CD4-positive, alpha-beta memory T cell (primary cell): ENCODE data around the gene LAPTM4A. TPM values are rescaled to one million over a fixed set of nuclear protein-coding genes. Genes with fewer than 3 reads are reported as not detected.

ENCODE experiments used
- CTCF ChIA-PET: fragments of 350-600 bp; sonication (Branson Sonifier 250); formaldehyde crosslinking; loops from one replicate; lab custom pipeline; 2021; ENCODE audit warnings: inconsistent platforms; ENCODE audit not compliant: partially characterized antibody; lab: Charles Lee
- POLR2A ChIA-PET: fragments of 350-600 bp; sonication (Branson Sonifier 250); formaldehyde crosslinking; loops from one replicate; lab custom pipeline; 2021; ENCODE audit not compliant: partially characterized antibody; lab: Charles Lee
- DNase-seq, 5 donors: peaks; one replicate each; pipeline versions ENCODE4 v3.0.0 to v3.0.0-alpha.2; 2020 to 2022; ENCODE audit warnings: mixed read lengths in 1 of 5
- H3K27ac ChIP-seq: one replicate; pipeline ENCODE4 v1.7.0; 2013; ENCODE audit warnings: low read depth, low read length
- H3K27me3 ChIP-seq: 2 replicates; pipeline ENCODE4 v1.7.0; 2013; ENCODE audit warnings: mild to moderate bottlenecking, low read length, moderate library complexity; ENCODE audit not compliant: insufficient read depth
- H3K36me3 ChIP-seq: 2 replicates; pipeline ENCODE4 v1.7.0; 2013; ENCODE audit warnings: mild to moderate bottlenecking, low read length, moderate library complexity; ENCODE audit not compliant: insufficient read depth
- H3K4me1 ChIP-seq: 2 replicates; pipeline ENCODE4 v1.7.0; 2013; ENCODE audit warnings: mild to moderate bottlenecking, low read length, moderate library complexity; ENCODE audit not compliant: insufficient read depth
- H3K4me3 ChIP-seq, 2 donors: one replicate each; pipeline ENCODE4 v1.7.0; 2013; ENCODE audit warnings: low read length in 2 of 2, mild to moderate bottlenecking in 1 of 2
- H3K9me3 ChIP-seq, 2 donors: one replicate each; pipeline ENCODE4 v1.7.0; 2013; ENCODE audit warnings: low read length in 2 of 2, control low read depth in 1 of 2; ENCODE audit not compliant: control insufficient read depth in 1 of 2
- H3K27ac Mint-ChIP-seq, 7 donors: one replicate each; pipeline ENCODE4 v1.8.0; 2020 to 2021; ENCODE audit warnings: mixed read lengths in 7 of 7, mild to moderate bottlenecking in 6 of 7, inconsistent platforms in 3 of 7, moderate library complexity in 3 of 7
- H3K27me3 Mint-ChIP-seq, 2 donors: one replicate each; pipeline ENCODE4 v1.8.0; 2020 to 2021; ENCODE audit warnings: mixed read lengths in 2 of 2
- H3K36me3 Mint-ChIP-seq, 2 donors: one replicate each; pipeline ENCODE4 v1.8.0; 2020 to 2021; ENCODE audit warnings: mixed read lengths in 2 of 2, inconsistent platforms in 1 of 2, mild to moderate bottlenecking in 1 of 2
- H3K4me1 Mint-ChIP-seq, 4 donors: one replicate each; pipeline ENCODE4 v1.8.0; 2020 to 2021; ENCODE audit warnings: mixed read lengths in 4 of 4, mild to moderate bottlenecking in 1 of 4
- H3K4me3 Mint-ChIP-seq, 8 donors: one replicate each; pipeline ENCODE4 v1.8.0; 2020 to 2021; ENCODE audit warnings: mixed read lengths in 8 of 8, mild to moderate bottlenecking in 7 of 8, moderate library complexity in 6 of 8, inconsistent platforms in 3 of 8
- H3K9me3 Mint-ChIP-seq, 8 donors: one replicate each; pipeline ENCODE4 v1.8.0; 2020 to 2021; ENCODE audit warnings: mixed read lengths in 8 of 8, mild to moderate bottlenecking in 5 of 8, inconsistent platforms in 3 of 8, moderate library complexity in 1 of 8
- intact Hi-C: fragments of 100-400 bp; cut with micrococcal nuclease; formaldehyde crosslinking; loops from one replicate; pipeline ENCODE4 v1.15.1; 2023
- polyA plus RNA-seq, 2 donors: library from polyadenylated mRNA; unstranded; fragments of 300-500 nt; fragmentation: Illumina TruSeq; gene quantifications; one replicate each; pipeline ENCODE4 v1.2.3, GENCODE V29; 2021
- total RNA-seq, 2 experiments: library from RNA; stranded (reverse); gene quantifications; one replicate each; pipeline ENCODE4 v1.2.3, GENCODE V29; 2021

LAPTM4A gene
- total and polyA plus RNA-seq, 4 experiments from 2014 or later: 47.4 to 150 (median 75.9) TPM

DNA sequence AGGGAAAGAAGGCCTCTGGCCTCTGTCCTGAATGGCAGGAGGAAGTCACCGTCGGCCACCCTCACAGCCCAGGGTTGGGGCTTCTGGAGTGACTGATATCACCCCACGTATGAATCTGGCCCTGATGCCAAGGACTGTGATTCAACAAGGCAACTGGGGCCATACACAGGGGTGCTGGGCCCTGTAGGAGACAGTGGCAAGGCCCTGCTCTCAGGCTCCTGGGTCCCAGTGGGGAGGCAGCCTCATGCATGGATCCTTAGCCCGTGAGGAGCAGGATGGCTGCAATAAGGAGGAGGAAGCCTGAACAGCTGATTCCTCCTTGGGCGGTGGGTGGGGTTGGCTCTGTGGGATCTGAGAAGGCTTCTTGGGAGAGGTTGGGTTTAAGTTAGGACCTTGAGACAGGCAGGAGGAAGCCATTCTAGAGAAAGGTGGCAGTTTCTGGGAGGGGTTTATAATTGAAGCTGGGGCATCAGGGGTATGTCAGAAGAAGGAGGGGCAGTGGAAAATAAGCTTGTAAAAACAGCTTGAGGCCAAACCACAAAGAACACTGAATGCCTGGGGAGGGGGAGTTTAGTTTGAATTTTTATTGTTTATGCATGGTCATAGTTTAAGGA, 42.8 kb upstream of the LAPTM4A start:
- H3K36me3 ChIP-seq: no peaks in the 10 kb centered on the region
- POLR2A ChIA-PET: no interaction called here

DNA sequence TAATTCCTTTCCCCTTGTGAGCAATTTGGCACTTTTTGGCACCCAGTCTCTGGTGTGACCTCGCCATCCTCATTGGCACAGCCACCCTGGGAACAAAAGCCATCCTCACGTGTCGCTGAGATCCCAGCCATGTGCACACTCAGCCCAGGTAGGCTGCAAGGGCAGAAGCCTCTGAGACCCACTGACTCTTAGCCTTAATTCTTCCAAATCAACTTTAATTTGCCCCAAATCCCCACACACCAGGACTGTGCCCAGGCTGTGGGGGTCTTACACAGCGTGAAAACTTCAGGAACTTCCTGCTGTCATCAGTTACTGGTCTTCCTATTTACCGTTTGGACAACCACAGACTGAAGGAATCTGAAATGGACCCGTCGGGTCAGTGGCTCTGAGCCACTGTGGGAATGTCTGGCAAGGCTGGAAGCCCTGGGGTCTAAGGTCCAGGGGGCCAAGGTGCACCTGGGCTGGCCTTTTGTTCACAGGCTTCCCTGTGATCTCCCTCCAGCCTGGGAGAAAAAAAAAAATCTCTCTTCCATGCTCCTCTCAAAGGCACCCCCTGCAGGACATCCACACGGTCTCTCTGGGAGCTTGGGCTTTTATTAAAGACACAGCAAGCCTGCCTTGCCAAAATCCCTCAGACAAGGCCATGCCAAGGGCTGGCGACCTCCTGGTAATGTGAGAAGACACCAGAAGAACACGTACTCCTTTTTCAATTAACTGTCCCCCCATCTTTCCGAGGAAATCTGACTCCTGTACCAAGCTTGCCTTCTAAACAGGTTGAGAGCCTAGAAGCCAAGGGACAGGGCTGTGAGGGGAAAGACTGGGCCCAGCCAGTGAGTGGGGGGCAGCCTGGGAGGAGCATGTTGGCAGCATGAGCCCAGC, 42.1 kb upstream of the LAPTM4A start:
- ChIA-PET POLR2A (no interaction called here), CTCF (interaction anchor here (1.0 to 3.4 kb wide), 3 partner anchors 78 to 138 kb away, joined by 3 to 26 read pairs (median 5); no protein-coding TSS in a partner anchor)
- H3K9me3 Mint-ChIP-seq: no peaks in the 10 kb centered on the region
- no peak overlapping the region for H3K4me3 ChIP-seq
- peaks cover 0 to 4% (median 0%) of the 10 kb centered on the region in 4 donors for H3K4me1 Mint-ChIP-seq
- no peak for DNase-seq
- no peaks in the 10 kb centered on the region for H3K27me3 ChIP-seq
- H3K4me3 Mint-ChIP-seq: no peak overlapping the region
- no peaks in the 10 kb centered on the region for H3K4me1 ChIP-seq
- H3K9me3 ChIP-seq: no peaks in the 10 kb centered on the region
- intact Hi-C loops: no loop called here
- no peak overlapping the region for H3K27ac ChIP-seq
- no peak overlapping the region for H3K27ac Mint-ChIP-seq
- no peaks in the 10 kb centered on the region for H3K36me3 Mint-ChIP-seq
- no peaks in the 10 kb centered on the region for H3K36me3 ChIP-seq
- peaks cover 14 to 15% of the 10 kb centered on the region in 2 donors for H3K27me3 Mint-ChIP-seq

More for the DNA sequence above, 42.8 kb upstream of the LAPTM4A start:
- no peaks in the 10 kb centered on the region for H3K9me3 ChIP-seq
- H3K9me3 Mint-ChIP-seq: no peaks in the 10 kb centered on the region
- H3K4me1 ChIP-seq: no peaks in the 10 kb centered on the region
- CTCF ChIA-PET: interaction anchor here (1.0 to 3.4 kb wide), 5 partner anchors 16 to 139 kb away, joined by 3 to 26 read pairs (median 4); no protein-coding TSS in a partner anchor
- no peak overlapping the region for H3K4me3 ChIP-seq
- peaks cover 14% of the 10 kb centered on the region in 2 donors for H3K27me3 Mint-ChIP-seq
- peaks cover 0 to 4% (median 0%) of the 10 kb centered on the region in 4 donors for H3K4me1 Mint-ChIP-seq
- no peak overlapping the region for H3K4me3 Mint-ChIP-seq
- DNase-seq: no peak
- H3K36me3 Mint-ChIP-seq: no peaks in the 10 kb centered on the region
- H3K27ac Mint-ChIP-seq: no peak overlapping the region
- H3K27ac ChIP-seq: no peak overlapping the region
- no peaks in the 10 kb centered on the region for H3K27me3 ChIP-seq
- intact Hi-C loops: no loop called here

DNA sequence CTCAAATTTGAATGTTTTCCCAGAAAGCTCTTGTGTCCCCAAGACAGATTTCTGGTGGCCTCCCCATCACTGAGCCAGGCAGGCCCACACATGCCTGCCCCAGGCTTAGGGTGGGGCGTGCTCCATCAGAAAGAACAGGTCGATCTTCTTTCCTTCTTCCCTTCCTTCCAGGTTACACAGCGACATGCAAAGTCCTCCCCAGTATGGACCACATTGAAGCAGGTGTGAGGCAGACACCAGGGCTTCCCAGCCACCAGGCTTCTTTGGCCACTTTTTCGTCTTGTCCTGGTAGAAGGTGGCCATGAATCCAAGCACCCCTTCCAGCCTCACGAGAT, 41.4 kb upstream of the LAPTM4A start:
- POLR2A ChIA-PET: no interaction called here
- Mint-ChIP-seq H3K27ac (no peak overlapping the region), H3K4me3 (no peak overlapping the region), H3K4me1 (no peaks in the 10 kb centered on the region), H3K36me3 (no peaks in the 10 kb centered on the region), H3K9me3 (no peaks in the 10 kb centered on the region), H3K27me3 (peaks cover 8 to 15% of the 10 kb centered on the region in 2 donors)
- CTCF ChIA-PET: interaction anchor here (1.0 kb wide), 1 partner anchor 137 kb away, joined by 3 read pairs; no protein-coding TSS in a partner anchor
- H3K36me3 ChIP-seq: no peaks in the 10 kb centered on the region
- H3K9me3 ChIP-seq: no peaks in the 10 kb centered on the region
- intact Hi-C loops: no loop called here
- H3K27me3 ChIP-seq: no peaks in the 10 kb centered on the region
- H3K4me3 ChIP-seq: no peak overlapping the region
- no peak overlapping the region for H3K27ac ChIP-seq
- DNase-seq: no peak
- H3K4me1 ChIP-seq: no peaks in the 10 kb centered on the region

DNA sequence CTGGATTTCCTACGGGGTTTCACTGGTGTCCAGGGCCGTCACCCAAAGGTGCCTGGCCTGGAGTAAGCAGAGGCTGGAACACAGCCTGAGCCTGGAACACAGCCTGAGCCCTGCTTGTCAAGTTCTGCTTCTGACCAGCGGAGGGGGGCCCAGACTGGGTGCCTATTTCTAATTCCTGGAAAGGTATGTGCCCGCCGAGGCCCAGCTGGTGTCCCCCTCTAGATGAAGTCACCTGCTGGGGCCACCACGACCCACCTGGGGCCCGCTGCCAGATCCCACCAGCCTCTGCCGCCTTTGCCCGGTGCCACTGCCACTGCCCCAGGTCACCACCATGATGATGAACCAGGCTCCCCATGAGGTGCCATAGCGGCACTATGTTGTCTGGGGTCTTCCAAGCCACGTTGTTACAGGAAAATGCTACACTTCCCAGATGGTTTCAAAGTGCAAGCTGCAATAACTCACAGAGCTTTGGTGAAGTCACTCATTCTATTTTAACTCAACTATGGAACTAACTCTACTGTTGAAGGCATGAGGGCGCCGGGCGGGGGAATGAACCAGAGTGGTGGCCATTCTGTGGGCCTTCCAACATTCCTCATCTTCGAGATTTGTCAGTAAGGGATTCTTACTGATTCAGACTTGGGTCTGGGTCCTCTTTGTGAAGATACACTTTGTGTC, 40.9 kb upstream of the LAPTM4A start:
- Mint-ChIP-seq H3K27ac (no peak overlapping the region), H3K4me1 (no peaks in the 10 kb centered on the region), H3K4me3 (no peak overlapping the region), H3K36me3 (no peaks in the 10 kb centered on the region), H3K27me3 (peaks cover 7 to 15% of the 10 kb centered on the region in 2 donors), H3K9me3 (no peaks in the 10 kb centered on the region)
- intact Hi-C loops: no loop called here
- CTCF ChIA-PET: interaction anchor here (1.0 kb wide), 1 partner anchor 137 kb away, joined by 3 read pairs; no protein-coding TSS in a partner anchor
- no peaks in the 10 kb centered on the region for H3K9me3 ChIP-seq
- DNase-seq: no peak
- H3K27ac ChIP-seq: no peak overlapping the region
- no peaks in the 10 kb centered on the region for H3K36me3 ChIP-seq
- no peak overlapping the region for H3K4me3 ChIP-seq
- H3K27me3 ChIP-seq: no peaks in the 10 kb centered on the region
- POLR2A ChIA-PET: no interaction called here
- no peaks in the 10 kb centered on the region for H3K4me1 ChIP-seq

DNA sequence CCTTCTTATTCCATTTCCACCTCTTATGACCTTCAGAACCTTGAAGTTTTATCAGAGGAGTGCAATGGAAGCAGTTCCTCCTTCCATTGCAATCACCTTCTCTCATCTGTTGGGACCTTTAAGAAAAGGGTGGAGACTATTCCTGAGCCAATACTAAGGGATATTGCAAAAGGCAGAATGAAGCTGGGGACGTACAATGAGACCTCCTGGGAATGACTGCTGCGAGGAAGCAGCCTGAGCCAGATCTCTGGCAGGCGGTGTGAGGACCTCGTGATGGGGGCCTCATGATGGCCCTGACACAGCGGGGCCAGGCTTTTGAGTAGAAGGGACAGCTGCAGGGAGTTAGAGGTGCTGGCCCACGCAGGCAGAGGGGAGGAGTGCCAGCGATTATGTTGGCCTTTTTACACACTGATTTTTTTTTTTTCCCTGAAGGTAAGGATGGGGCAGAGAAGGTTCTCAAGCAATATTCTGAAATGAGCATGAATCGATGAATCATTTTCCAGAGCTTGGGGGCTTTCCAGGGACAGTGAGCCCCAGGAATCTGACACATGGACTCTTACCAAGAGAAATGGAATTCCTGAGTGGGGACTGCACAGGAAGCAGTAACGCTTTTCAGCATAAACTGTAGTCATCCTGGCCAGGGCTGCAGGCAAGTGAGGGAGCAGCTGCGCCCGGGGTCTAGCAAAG, 40.0 kb upstream of the LAPTM4A start:
- intact Hi-C loops: no loop called here
- H3K27ac ChIP-seq: no peak overlapping the region
- Mint-ChIP-seq H3K27me3 (peaks cover 7 to 15% of the 10 kb centered on the region in 2 donors), H3K9me3 (no peaks in the 10 kb centered on the region), H3K4me3 (no peak overlapping the region), H3K4me1 (no peaks in the 10 kb centered on the region), H3K36me3 (no peaks in the 10 kb centered on the region), H3K27ac (no peak overlapping the region)
- no peaks in the 10 kb centered on the region for H3K36me3 ChIP-seq
- H3K4me1 ChIP-seq: no peaks in the 10 kb centered on the region
- no peak overlapping the region for H3K4me3 ChIP-seq
- no peak for DNase-seq
- H3K9me3 ChIP-seq: no peaks in the 10 kb centered on the region
- CTCF ChIA-PET: interaction anchor here (1.6 kb wide), 1 partner anchor 76 kb away, joined by 7 read pairs; no protein-coding TSS in a partner anchor
- no peaks in the 10 kb centered on the region for H3K27me3 ChIP-seq
- POLR2A ChIA-PET: no interaction called here

DNA sequence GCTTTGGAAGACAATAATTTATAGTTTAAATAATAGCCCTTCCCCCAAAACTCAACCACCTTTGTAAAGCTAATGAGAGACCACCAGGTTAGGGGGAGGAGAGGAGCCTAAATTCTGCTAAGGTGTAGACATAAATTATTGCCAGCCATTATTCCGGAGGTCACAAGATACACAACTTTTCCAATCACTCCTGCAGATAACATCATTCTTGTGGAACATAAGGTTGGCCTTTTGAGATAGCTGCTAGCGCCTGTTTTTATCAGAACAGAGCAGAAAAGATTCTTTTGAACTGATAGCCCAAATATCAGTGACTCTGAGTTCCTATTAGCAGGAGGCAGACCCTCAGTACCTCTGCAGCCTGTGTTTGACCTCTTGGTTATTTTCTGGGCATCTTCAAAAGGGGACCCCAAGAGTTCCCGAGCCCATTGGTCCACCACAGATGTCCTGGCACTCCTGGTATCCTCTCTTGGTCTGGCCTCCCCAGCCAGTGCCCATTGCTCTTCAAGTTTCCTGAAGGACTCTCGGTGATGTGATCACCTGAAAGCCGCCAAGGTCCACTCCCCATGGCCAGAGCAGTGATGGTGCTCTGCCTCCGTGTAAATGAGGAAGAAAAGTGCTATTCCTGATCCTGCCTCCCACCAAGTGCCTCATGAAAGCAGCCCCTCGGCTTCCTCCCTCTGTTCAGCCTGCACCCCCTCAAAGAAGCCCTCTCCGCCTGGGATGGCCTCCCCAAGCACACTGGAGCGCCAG, 38.5 kb upstream of the LAPTM4A start:
- intact Hi-C loops: no loop called here
- H3K4me1 Mint-ChIP-seq: no peaks in the 10 kb centered on the region
- H3K36me3 Mint-ChIP-seq: no peaks in the 10 kb centered on the region
- CTCF ChIA-PET: interaction anchor here (1.6 kb wide), 1 partner anchor 75 kb away, joined by 7 read pairs; no protein-coding TSS in a partner anchor
- no peak overlapping the region for H3K4me3 ChIP-seq
- H3K27me3 Mint-ChIP-seq: peaks cover 7 to 15% of the 10 kb centered on the region in 2 donors
- no peak overlapping the region for H3K4me3 Mint-ChIP-seq
- no peak overlapping the region for H3K27ac Mint-ChIP-seq
- H3K36me3 ChIP-seq: no peaks in the 10 kb centered on the region
- H3K27me3 ChIP-seq: no peaks in the 10 kb centered on the region
- POLR2A ChIA-PET: no interaction called here
- H3K27ac ChIP-seq: no peak overlapping the region
- no peaks in the 10 kb centered on the region for H3K4me1 ChIP-seq
- H3K9me3 Mint-ChIP-seq: no peaks in the 10 kb centered on the region
- no peak for DNase-seq
- no peaks in the 10 kb centered on the region for H3K9me3 ChIP-seq
